Upper lobe of left lung (tissue), 4 donors: ENCODE measurements around the gene DLL1.

ENCODE experiments used
- EP300 ChIP-seq, 4 donors: sonication (generic); formaldehyde crosslinking; IDR thresholded peaks; one replicate each; pipeline ENCODE4 v1.5.1; 2017; ENCODE audit warnings: antibody characterized with exemption in 4 of 4, control low read depth in 2 of 4
- POLR2A ChIP-seq, 4 donors: fragments of 450-650 bp; IDR thresholded peaks; one replicate each; pipeline ENCODE4 v1.5.1; 2016 to 2017; ENCODE audit warnings: antibody characterized with exemption in 4 of 4, mild to moderate bottlenecking in 2 of 4
- TF ChIP-seq, protein P1 (sequence below), 6 experiments: fragments of 450-650 bp in 4 of 6; fragments of 200-600 bp in 2 of 6; sonication (generic) in 2 of 6; IDR thresholded peaks; one replicate each; pipeline ENCODE4 v1.5.1; 2016 to 2019; ENCODE audit warnings: antibody characterized with exemption in 6 of 6

GRCh38 chr6:170236131-170236836 lies 54.6 kb downstream of the DLL1 start:
- TF ChIP-seq, protein P1, sequence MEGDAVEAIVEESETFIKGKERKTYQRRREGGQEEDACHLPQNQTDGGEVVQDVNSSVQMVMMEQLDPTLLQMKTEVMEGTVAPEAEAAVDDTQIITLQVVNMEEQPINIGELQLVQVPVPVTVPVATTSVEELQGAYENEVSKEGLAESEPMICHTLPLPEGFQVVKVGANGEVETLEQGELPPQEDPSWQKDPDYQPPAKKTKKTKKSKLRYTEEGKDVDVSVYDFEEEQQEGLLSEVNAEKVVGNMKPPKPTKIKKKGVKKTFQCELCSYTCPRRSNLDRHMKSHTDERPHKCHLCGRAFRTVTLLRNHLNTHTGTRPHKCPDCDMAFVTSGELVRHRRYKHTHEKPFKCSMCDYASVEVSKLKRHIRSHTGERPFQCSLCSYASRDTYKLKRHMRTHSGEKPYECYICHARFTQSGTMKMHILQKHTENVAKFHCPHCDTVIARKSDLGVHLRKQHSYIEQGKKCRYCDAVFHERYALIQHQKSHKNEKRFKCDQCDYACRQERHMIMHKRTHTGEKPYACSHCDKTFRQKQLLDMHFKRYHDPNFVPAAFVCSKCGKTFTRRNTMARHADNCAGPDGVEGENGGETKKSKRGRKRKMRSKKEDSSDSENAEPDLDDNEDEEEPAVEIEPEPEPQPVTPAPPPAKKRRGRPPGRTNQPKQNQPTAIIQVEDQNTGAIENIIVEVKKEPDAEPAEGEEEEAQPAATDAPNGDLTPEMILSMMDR (IDR thresholded peaks at IDR 0.05) = no peak
- TF ChIP-seq POLR2A (IDR thresholded peaks at IDR 0.05) (no peak), EP300 (IDR thresholded peaks at IDR 0.05) (no peak)
